MCF 10A (cell line): ENCODE measurements around the gene LCN2. TPM values are rescaled to one million over a fixed set of nuclear protein-coding genes. Genes with fewer than 3 reads are reported as not detected.
A peak's percentile ranks its signal among the peaks of the same experiment; 100 is the strongest.

ENCODE experiments used
- BruUV-seq: library from RNA; stranded (reverse); fragments of 400-500 nt; replicated peaks from 2 replicates; lab custom pipeline; 2021; lab: Mats Ljungman, UMichigan
- CTCF ChIA-PET: fragments of 300-600 bp; sonication (Branson Sonifier 250); formaldehyde crosslinking; extraction: SDS; loops from one replicate; lab custom pipeline; 2021; ENCODE audit warnings: antibody characterized with exemption, inconsistent platforms; lab: Yijun Ruan, JAX
- POLR2A ChIA-PET: fragments of 300-600, 350-650 bp; sonication (Branson Sonifier 250); formaldehyde crosslinking; extraction: SDS; loops from one replicate; lab custom pipeline; 2020; ENCODE audit warnings: antibody characterized with exemption, inconsistent platforms; lab: Yijun Ruan, JAX
- DNase-seq: peaks from one replicate; pipeline ENCODE4 v3.0.0-alpha.2; 2018; ENCODE audit not compliant: unreplicated experiment
- H3K27ac Mint-ChIP-seq: one replicate; pipeline ENCODE4 v1.8.0; 2022; ENCODE audit warnings: mild to moderate bottlenecking, low read depth, mixed read lengths; ENCODE audit not compliant: unreplicated experiment
- H3K27me3 Mint-ChIP-seq: one replicate; pipeline ENCODE4 v1.8.0; 2022; ENCODE audit warnings: mixed read lengths; ENCODE audit not compliant: insufficient read depth, unreplicated experiment
- H3K36me3 Mint-ChIP-seq: one replicate; pipeline ENCODE4 v1.8.0; 2022; ENCODE audit warnings: mild to moderate bottlenecking, moderate library complexity, mixed read lengths; ENCODE audit not compliant: insufficient read depth, unreplicated experiment
- H3K4me1 Mint-ChIP-seq: one replicate; pipeline ENCODE4 v1.8.0; 2022; ENCODE audit warnings: mixed read lengths; ENCODE audit not compliant: insufficient read depth, unreplicated experiment
- H3K4me3 Mint-ChIP-seq: one replicate; pipeline ENCODE4 v1.8.0; 2022; ENCODE audit warnings: mild to moderate bottlenecking, moderate library complexity, mixed read lengths; ENCODE audit not compliant: unreplicated experiment
- H3K9me3 Mint-ChIP-seq: one replicate; pipeline ENCODE4 v1.8.0; 2022; ENCODE audit warnings: mixed read lengths; ENCODE audit not compliant: unreplicated experiment
- CTCF ChIP-seq: fragments of 200-600 bp; IDR thresholded peaks from one replicate; pipeline ENCODE4 v1.8.0; 2022; ENCODE audit warnings: antibody characterized with exemption, mild to moderate bottlenecking; ENCODE audit not compliant: unreplicated experiment
- intact Hi-C: fragments of 100-400 bp; cut with micrococcal nuclease; formaldehyde crosslinking; loops from 2 replicates; pipeline ENCODE4 v1.14.1; 2022
- total RNA-seq: library from RNA; stranded (reverse); gene quantifications from 2 replicates; pipeline ENCODE4 v1.2.3, GENCODE V29; 2022

Gene LCN2
- total RNA-seq, 1 experiment from 2014 or later, result 7.7 TPM

- Mint-ChIP-seq H3K36me3 (peaks cover 20% of the 10 kb centered on the region), H3K27ac (peak within 1 kb of the TSS; percentile 71), H3K4me3 (peak within 1 kb of the TSS; percentile 70), H3K4me1 (peaks cover 18% of the 10 kb centered on the region), H3K27me3 (no peaks in the 10 kb centered on the region), H3K9me3 (no peaks in the 10 kb centered on the region)
- ChIA-PET POLR2A (interaction anchor here (0.6 to 2.4 kb wide), 15 partner anchors 9 to 552 kb away, joined by 3 to 11 read pairs (median 4); partner anchors contain the start of genes CIZ1 and PTGES2), CTCF (interaction anchor here (0.6 to 0.9 kb wide), 3 partner anchors 17 to 222 kb away, joined by 3 read pairs; no protein-coding TSS in a partner anchor)
- TF ChIP-seq CTCF, result no peak
- intact Hi-C loops, result no loop called here
- BruUV-seq, result no TSS peak
- peak; percentile 94 for DNase-seq
Measured at GRCh38 chr9:128159784-128160602, 10.7 kb downstream of the LCN2 start, which contains the start of gene BBLN. TSS of gene BBLN (plus strand) at chr9:128160265. CDS start at chr9:128160408, 143 bp downstream.

DNA sequence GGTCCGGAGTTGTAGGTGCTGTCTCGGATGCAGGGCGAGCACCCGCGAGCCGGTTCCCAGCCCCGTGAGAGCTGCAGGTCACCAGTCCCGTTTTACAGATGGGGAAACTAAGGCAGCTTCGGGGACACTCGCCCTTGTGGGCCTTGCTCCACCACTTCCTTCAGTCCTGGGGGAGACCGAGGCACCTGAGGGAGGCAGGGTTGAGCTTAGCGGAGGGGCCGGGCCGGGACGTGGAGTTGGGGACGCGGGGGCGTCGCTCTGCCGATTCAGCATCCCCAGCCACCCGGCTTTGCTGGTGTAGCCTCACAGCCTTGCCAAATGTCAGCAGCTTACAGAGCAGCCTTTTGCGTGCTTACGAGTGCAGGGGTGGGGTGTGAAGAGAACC lies 11.3 kb downstream of the LCN2 start:
- H3K36me3 Mint-ChIP-seq, result peaks cover 23% of the 10 kb centered on the region
- peak overlapping the region; percentile 71 for H3K27ac Mint-ChIP-seq
- DNase-seq, result no peak
- TF ChIP-seq CTCF, result no peak
- intact Hi-C loops, result no loop called here
- peak overlapping the region; percentile 70 for H3K4me3 Mint-ChIP-seq
- POLR2A ChIA-PET, result interaction anchor here (0.6 to 2.4 kb wide), 8 partner anchors 16 to 92 kb away, joined by 3 to 11 read pairs (median 6); partner anchors contain the start of genes CIZ1, NAIF1, PTGES2 and SLC25A25
- peaks cover 18% of the 10 kb centered on the region for H3K4me1 Mint-ChIP-seq
- CTCF ChIA-PET, result no interaction called here
- H3K9me3 Mint-ChIP-seq, result no peaks in the 10 kb centered on the region
- no peaks in the 10 kb centered on the region for H3K27me3 Mint-ChIP-seq
- BruUV-seq, result TSS peak; percentile 44

DNA sequence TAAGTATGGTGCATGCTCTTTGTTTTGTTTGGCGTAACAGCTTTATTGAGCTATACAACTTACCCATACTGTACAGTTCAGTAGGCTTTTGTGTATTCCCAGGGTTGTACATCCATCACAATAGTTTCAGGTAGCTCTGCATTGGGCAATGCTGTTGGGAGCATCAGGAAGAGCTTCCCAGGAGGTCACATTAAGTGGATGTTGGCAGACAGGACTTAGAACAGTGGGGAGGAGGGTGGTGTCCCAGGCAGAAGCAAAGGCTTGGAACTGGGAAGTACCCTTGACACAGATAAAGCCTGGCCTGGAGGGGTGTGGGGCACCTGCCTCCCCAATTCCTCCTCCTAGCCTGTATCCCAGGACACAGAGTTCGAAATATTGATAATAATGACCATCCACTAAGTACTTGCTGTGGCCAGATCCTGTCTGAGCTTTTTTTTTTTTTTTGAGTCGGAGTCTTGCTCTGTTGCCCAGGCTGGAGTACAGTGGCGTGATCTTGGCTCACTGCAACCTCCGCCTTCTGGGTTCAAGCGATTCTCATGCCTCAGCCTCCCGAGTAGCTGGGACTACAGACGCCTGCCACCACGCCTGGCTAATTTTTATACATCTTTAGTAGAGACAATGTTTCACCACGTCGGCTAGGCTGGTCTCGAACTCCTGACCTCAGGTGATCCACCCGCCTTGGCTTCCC lies 12.1 kb downstream of the LCN2 start:
- peaks cover 30% of the 10 kb centered on the region for H3K36me3 Mint-ChIP-seq
- intact Hi-C loops, result no loop called here
- ChIA-PET CTCF (interaction anchor here (0.6 kb wide), 1 partner anchor 8 kb away, joined by 3 read pairs; no protein-coding TSS in a partner anchor), POLR2A (interaction anchor here (0.6 to 2.4 kb wide), 9 partner anchors 13 to 93 kb away, joined by 3 to 11 read pairs (median 6); partner anchors contain the start of genes CIZ1, LCN2, NAIF1 and PTGES2)
- no peak overlapping the region for H3K27ac Mint-ChIP-seq
- no peak for DNase-seq
- TF ChIP-seq CTCF, result no peak
- no TSS peak for BruUV-seq
- H3K4me3 Mint-ChIP-seq, result peak overlapping the region; percentile 70
- H3K27me3 Mint-ChIP-seq, result no peaks in the 10 kb centered on the region
- H3K9me3 Mint-ChIP-seq, result no peaks in the 10 kb centered on the region
- peaks cover 18% of the 10 kb centered on the region for H3K4me1 Mint-ChIP-seq
